ENCODE results near the gene BRWD1. TPM values are rescaled to one million over a fixed set of nuclear protein-coding genes. Genes with fewer than 3 reads are reported as not detected.

The BRWD1 gene
- polyA plus RNA-seq, 1 donor from 2014 or later = 246 TPM

DNA sequence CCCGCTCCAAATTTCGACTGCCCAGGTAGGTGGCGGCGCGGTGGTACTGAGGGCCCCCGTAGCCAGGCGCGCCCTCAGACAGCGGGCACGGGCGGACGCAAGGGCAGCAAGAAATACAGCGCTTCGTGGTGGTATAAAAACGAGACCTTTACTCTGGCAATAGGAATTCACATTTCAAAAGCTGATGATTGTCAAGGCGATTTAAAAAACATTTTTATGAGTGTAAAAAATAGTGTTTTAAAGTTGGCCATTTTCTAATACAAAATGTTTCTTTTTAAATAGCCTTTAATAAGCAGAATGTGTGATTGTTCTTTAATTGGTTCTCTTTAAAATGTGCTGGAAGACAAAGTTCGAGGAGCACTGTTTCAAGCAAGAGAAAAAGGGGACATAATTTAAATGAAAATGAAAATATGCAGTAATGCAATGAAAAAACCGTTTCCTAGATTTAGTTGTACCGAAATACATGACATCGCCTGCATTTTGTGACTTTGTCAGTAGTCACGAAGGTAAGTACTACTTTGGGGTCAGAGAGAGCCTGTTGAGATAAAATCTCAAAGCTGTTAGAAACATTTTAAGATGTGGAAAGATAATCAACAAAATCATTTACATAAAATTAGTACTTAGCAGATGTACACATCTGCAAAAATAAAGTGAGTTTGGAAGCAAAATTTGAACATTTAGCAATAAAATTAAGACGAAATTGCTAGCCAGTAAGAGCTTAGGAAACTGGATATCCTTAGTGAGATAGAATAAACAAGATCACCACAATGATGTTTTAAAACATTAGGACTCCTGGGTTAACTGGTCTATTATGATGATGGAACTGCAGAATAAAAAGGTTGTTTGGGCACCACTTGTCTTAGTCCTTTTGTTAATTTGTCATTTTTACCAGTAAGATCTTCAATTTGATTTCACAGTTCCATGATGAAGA is 129.1 kb downstream of the BRWD1 start:
- Histone ChIP-seq H3K9ac (ENCODE audit: low read length) (peak overlapping the region; percentile 70), H3K27me3 (ENCODE audit: insufficient read depth, low read depth, low read length) (no peaks in the 10 kb centered on the region), H3K4me3 (ENCODE audit: low read length) (peak overlapping the region; percentile 91), H3K79me2 (replicated peaks; ENCODE audit: insufficient read depth, low read length) (no peaks in the 10 kb centered on the region), H2AFZ (ENCODE audit: low read depth, low read length) (peak overlapping the region; percentile 56), H3K9me3 (ENCODE audit: low read length) (no peaks in the 10 kb centered on the region), H3K27ac (ENCODE audit: low read length) (peak overlapping the region; percentile 46), H3F3A (ENCODE audit: insufficient read depth, low read length, poor library complexity, severe bottlenecking) (no peaks in the 10 kb centered on the region), H3K36me3 (ENCODE audit: insufficient read depth, low read length) (no peaks in the 10 kb centered on the region), H3K9me2 (ENCODE audit: insufficient read depth, low read length) (no peaks in the 10 kb centered on the region), H4K20me1 (ENCODE audit: insufficient read depth) (no peaks in the 10 kb centered on the region), H3K4me2 (ENCODE audit: low read length) (peak overlapping the region; percentile 43)
- peak; percentile 20 for TF ChIP-seq POLR2AphosphoS5 (IDR thresholded peaks at IDR 0.05)
- TF ChIP-seq, protein P1, sequence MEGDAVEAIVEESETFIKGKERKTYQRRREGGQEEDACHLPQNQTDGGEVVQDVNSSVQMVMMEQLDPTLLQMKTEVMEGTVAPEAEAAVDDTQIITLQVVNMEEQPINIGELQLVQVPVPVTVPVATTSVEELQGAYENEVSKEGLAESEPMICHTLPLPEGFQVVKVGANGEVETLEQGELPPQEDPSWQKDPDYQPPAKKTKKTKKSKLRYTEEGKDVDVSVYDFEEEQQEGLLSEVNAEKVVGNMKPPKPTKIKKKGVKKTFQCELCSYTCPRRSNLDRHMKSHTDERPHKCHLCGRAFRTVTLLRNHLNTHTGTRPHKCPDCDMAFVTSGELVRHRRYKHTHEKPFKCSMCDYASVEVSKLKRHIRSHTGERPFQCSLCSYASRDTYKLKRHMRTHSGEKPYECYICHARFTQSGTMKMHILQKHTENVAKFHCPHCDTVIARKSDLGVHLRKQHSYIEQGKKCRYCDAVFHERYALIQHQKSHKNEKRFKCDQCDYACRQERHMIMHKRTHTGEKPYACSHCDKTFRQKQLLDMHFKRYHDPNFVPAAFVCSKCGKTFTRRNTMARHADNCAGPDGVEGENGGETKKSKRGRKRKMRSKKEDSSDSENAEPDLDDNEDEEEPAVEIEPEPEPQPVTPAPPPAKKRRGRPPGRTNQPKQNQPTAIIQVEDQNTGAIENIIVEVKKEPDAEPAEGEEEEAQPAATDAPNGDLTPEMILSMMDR (IDR thresholded peaks at IDR 0.05; ENCODE audit: poor library complexity, severe bottlenecking) = no peak

DNA sequence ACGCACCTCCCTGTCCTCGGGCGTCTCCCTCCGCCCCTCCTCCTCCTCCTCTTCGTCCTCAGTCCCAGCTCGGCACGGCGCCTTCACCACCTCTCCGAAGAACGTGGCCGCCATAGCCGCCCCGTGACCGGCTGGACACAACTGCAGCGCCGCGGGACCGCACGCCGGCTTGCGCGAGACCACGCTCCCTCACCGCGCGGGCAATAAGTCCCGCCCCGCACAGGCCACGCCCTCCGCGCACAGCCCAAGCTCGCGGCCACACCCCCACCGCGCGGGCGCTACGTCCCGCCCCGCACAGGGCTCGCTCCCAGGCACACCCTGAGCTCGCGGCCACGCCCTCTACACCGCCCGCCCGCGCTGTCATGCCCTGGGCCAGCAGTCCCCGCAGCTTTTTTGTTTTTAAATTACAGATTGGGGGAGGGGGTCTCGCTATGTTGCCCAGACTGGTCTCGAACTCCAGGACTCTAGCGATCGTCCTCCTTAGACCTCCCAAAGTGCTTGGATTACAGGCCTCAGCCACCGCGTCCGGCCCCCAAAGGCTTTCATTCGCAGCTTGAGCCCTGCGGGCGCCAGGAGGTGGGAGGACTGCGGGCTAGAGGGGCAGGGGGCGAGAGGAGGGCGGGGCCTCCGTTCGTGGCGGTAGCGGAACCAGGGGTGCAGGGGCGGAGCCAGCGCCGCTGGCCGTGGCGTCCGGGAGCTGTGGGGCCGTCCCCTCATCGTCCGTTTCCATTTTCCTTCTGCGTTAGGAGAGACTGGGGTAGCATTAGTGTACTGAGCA is 130.0 kb downstream of the BRWD1 start, which contains the start of gene PSMG1:
TSS of gene PSMG1 (minus strand) at position 180 of the 778 bp plus-strand sequence. CDS start at position 114, 66 bp downstream.
- peak within 1 kb of the TSS; percentile 46 for H3K27ac ChIP-seq (ENCODE audit: low read length)
- peak within 1 kb of the TSS; percentile 91 for H3K4me3 ChIP-seq (ENCODE audit: low read length)
- H3K9me2 ChIP-seq (ENCODE audit: insufficient read depth, low read length) = no peaks in the 10 kb centered on the region
- peak within 1 kb of the TSS; percentile 70 for H3K9ac ChIP-seq (ENCODE audit: low read length)
- H3K36me3 ChIP-seq (ENCODE audit: insufficient read depth, low read length) = no peaks in the 10 kb centered on the region
- no peaks in the 10 kb centered on the region for H3K9me3 ChIP-seq (ENCODE audit: low read length)
- peak; percentile 61 for TF ChIP-seq POLR2AphosphoS5 (IDR thresholded peaks at IDR 0.05)
- TF ChIP-seq RAD21 (conservative IDR thresholded peaks at IDR 0.05) = peak; percentile 13
- peak; percentile 93 for TF ChIP-seq MXI1 (conservative IDR thresholded peaks at IDR 0.05; ENCODE audit: poor library complexity, severe bottlenecking)
- no peak for TF ChIP-seq EP300 (conservative IDR thresholded peaks at IDR 0.05; ENCODE audit: poor library complexity, severe bottlenecking)
- peak; percentile 30 for TF ChIP-seq SMC3 (conservative IDR thresholded peaks at IDR 0.05; ENCODE audit: poor library complexity)
- TF ChIP-seq REST (IDR thresholded peaks at IDR 0.05; ENCODE audit: borderline replicate concordance) = no peak
- no peak for TF ChIP-seq EZH2 (IDR thresholded peaks at IDR 0.05; ENCODE audit: borderline replicate concordance, insufficient read depth, low read length, poor library complexity, severe bottlenecking)
- peak; percentile 19 for TF ChIP-seq TAF1 (IDR thresholded peaks at IDR 0.05; ENCODE audit: low read depth)
- TF ChIP-seq, protein P1 (IDR thresholded peaks at IDR 0.05; ENCODE audit: poor library complexity, severe bottlenecking) = no peak
- H3K79me2 ChIP-seq (replicated peaks; ENCODE audit: insufficient read depth, low read length) = no peaks in the 10 kb centered on the region
- H3F3A ChIP-seq (ENCODE audit: insufficient read depth, low read length, poor library complexity, severe bottlenecking) = no peaks in the 10 kb centered on the region
- no peaks in the 10 kb centered on the region for H3K27me3 ChIP-seq (ENCODE audit: insufficient read depth, low read depth, low read length)
- peak within 1 kb of the TSS; percentile 66 for H3K4me2 ChIP-seq (ENCODE audit: low read length)
- H4K20me1 ChIP-seq (ENCODE audit: insufficient read depth) = no peaks in the 10 kb centered on the region
- H2AFZ ChIP-seq (ENCODE audit: low read depth, low read length) = peak within 1 kb of the TSS; percentile 56

Measured in neural cell (in vitro differentiated cells).